Uterus (tissue), 2 donors: Measurements from ENCODE around the gene ATP6V1B1.

Experiments used
- CTCF ChIP-seq, 4 experiments: fragments of 200-600 bp in 2 of 4; fragments of 450-650 bp in 2 of 4; sonication (generic) in 2 of 4; IDR thresholded peaks; one replicate each; pipeline ENCODE4 v1.5.1; 2016 to 2019; ENCODE audit warnings: antibody characterized with exemption in 4 of 4, mild to moderate bottlenecking in 2 of 4, moderate library complexity in 1 of 4
- POLR2A ChIP-seq, 2 donors: fragments of 450-650 bp; IDR thresholded peaks; one replicate each; pipeline ENCODE4 v1.6.1; 2016; ENCODE audit warnings: antibody characterized with exemption in 2 of 2, mild to moderate bottlenecking in 1 of 2, moderate library complexity in 1 of 2

GRCh38 chr2:70946832-70947442 is 11.2 kb downstream of the ATP6V1B1 start:
- TF ChIP-seq CTCF (IDR thresholded peaks at IDR 0.05) = peak; percentile 51 to 74 (median 55)
- TF ChIP-seq POLR2A (IDR thresholded peaks at IDR 0.05) = no peak
